ENCODE measurements around the gene ACSM3. TPM values are rescaled to one million over a fixed set of nuclear protein-coding genes. Genes with fewer than 3 reads are reported as not detected.

Gene ACSM3
- total and polyA plus RNA-seq, 2 experiments from 2014 or later = 5.7 to 8.7 TPM

- Mint-ChIP-seq H3K27me3 (ENCODE audit: insufficient read depth, low read depth, poor library complexity) (peaks cover 2% of the 10 kb centered on the region), H3K4me1 (no peaks in the 10 kb centered on the region), H3K4me3 (no peak overlapping the region), H3K36me3 (ENCODE audit: low read depth) (no peaks in the 10 kb centered on the region), H3K9me3 (no peaks in the 10 kb centered on the region), H3K27ac (no peak overlapping the region)
- Histone ChIP-seq H3K4me3 (no peak overlapping the region), H3F3A (replicated peaks; ENCODE audit: low read depth) (no peaks in the 10 kb centered on the region), H3K27ac (ENCODE audit: low read depth) (no peak overlapping the region), H3K27me3 (ENCODE audit: insufficient read depth) (no peaks in the 10 kb centered on the region), H4K20me1 (replicated peaks; ENCODE audit: insufficient read depth) (no peaks in the 10 kb centered on the region), H3K4me2 (no peak overlapping the region), H2AFZ (no peak overlapping the region), H3K9me2 (ENCODE audit: insufficient read depth) (no peaks in the 10 kb centered on the region), H3K79me2 (replicated peaks; ENCODE audit: insufficient read depth) (no peaks in the 10 kb centered on the region), H3K4me1 (ENCODE audit: insufficient read depth) (no peaks in the 10 kb centered on the region), H3K36me3 (ENCODE audit: insufficient read depth) (no peaks in the 10 kb centered on the region)
- ATAC-seq = no peak
- TF ChIP-seq ZNF114 (CRISPR knock-in tag; IDR thresholded peaks at IDR 0.05) = no peak
- no peak for TF ChIP-seq ZNF331 (CRISPR knock-in tag; IDR thresholded peaks at IDR 0.05; ENCODE audit: low read depth)
- no peak for TF ChIP-seq CTCF (conservative IDR thresholded peaks at IDR 0.05; ENCODE audit: low read depth in 2 of 2)
- no peak for TF ChIP-seq JUNB (IDR thresholded peaks at IDR 0.05; ENCODE audit: unreplicated experiment)
- TF ChIP-seq CREB1 (CRISPR knock-in tag; IDR thresholded peaks at IDR 0.05; ENCODE audit: low read depth) = no peak
- no peak for TF ChIP-seq EZH2phosphoT487 (IDR thresholded peaks at IDR 0.05; ENCODE audit: unreplicated experiment)
- no peak for TF ChIP-seq STAT1 (IDR thresholded peaks at IDR 0.05; ENCODE audit: unreplicated experiment)
- TF ChIP-seq ZNF462 (CRISPR knock-in tag; IDR thresholded peaks at IDR 0.05) = no peak
- no peak for TF ChIP-seq ETS1 (IDR thresholded peaks at IDR 0.05)
- DNase-seq (ENCODE audit: low spot score) = no peak
Measured at GRCh38 chr16:20726661-20727060, 37.2 kb upstream of the ACSM3 start.
